HG03097 (cell line): ENCODE data around the gene CDK8.
"Not testable (repeated sequence)": the region's sequence is repeated elsewhere in the genome, so short reads cannot be mapped to it uniquely, and the experiment has no call there.

ENCODE experiments used
- ATAC-seq: cut with Tn5 transposase; IDR thresholded peaks from one replicate; pipeline ENCODE4 v1.9.1; 2021; ENCODE audit not compliant: unreplicated experiment, low FRiP score

The CDK8 gene

GRCh38 chr13:26252006-26252405 is 1.9 kb upstream of the CDK8 start:
- not testable (repeated sequence) for ATAC-seq

GRCh38 chr13:26253262-26253786 is 605 bp upstream of the CDK8 start:
- no peak for ATAC-seq

DNA sequence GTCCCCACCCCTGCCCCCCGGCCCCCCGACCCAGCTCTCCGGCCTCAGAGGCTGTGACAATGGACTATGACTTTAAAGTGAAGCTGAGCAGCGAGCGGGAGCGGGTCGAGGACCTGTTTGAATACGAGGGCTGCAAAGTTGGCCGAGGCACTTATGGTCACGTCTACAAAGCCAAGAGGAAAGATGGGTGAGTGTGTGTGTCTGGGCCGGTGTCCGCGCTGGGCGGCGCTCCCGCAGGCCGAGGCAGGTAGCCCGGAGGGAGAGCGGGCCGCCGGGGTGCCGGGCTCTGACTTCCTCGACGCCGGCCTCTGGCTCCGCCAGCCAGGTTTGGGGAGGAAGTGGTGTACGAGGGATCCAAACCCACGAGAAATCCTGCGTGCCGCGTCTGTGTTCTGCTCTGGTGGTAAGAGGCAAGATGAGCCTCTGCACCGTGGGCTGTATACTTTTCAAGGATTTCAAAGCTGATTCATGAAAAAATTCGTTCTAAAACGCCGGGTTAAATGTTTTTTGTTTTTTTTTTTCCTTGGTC is 718 bp downstream of the CDK8 start:
- peak; percentile 42 for ATAC-seq

DNA sequence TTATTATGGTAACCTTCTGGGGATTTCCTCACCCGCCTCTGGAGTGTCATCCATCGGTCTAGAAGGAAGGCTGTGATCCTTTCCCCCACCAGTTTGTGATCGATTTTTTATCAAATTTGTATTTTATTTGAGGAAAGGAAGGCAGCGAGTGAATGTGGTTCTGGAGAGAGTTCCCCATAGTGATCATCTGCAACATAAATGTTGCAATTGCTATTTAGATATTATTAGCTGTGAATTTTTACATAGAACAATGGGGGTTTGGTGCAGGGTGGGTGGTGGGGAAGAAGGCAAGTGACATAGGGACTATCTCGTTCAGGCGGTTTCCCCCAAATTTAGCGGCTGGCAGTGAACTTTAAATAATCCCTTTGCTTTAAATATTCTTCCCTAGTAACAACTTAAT is 1.2 kb downstream of the CDK8 start:
- ATAC-seq = no peak

- ATAC-seq = no peak
Observed at GRCh38 chr13:26255691-26256277, 1.9 kb downstream of the CDK8 start.

GRCh38 chr13:26257049-26257448 is 3.1 kb downstream of the CDK8 start:
- ATAC-seq = no peak

- no peak for ATAC-seq
Observed at GRCh38 chr13:26259634-26260033, 5.7 kb downstream of the CDK8 start.

DNA sequence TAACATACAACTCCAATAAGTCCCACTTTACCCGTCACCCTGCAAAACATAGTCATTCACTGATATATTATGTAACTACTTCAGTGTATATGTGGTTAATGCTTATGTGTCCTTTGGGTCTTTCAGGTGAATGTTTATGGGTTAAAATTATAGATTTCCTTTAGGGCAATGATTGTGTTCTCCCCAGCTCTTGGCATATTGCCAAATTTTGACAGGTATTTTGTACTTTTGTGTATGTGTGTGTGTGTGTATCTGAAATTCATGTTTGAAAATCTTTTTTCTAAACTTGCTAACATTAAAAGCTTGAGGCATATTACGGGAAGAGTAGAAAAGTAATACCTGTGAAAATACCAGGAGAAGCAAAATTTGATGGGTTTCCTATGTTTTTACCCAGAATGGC is 8.2 kb downstream of the CDK8 start:
- ATAC-seq = no peak

DNA sequence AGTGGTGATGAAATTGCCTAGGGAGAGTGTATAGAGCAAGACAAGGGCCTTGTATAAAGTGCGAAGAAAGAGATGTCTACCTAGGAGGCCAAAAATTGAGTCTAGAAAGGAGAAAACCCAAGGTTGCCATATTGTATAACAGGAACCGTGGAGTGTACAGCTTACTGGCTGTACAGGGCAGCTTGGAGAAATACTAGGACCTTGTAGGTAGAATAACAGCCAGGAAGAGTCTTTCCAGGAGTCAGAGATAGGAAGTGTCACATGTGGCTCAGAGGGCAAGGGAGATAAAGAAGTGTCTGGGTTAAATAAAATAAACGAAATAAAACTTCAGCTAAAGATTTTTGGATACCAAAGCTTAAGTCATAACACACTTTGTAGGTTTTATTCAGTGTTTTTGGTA is 12.4 kb downstream of the CDK8 start:
- ATAC-seq = no peak

- ATAC-seq = no peak
Observed at GRCh38 chr13:26270707-26271106, 16.8 kb downstream of the CDK8 start.

DNA sequence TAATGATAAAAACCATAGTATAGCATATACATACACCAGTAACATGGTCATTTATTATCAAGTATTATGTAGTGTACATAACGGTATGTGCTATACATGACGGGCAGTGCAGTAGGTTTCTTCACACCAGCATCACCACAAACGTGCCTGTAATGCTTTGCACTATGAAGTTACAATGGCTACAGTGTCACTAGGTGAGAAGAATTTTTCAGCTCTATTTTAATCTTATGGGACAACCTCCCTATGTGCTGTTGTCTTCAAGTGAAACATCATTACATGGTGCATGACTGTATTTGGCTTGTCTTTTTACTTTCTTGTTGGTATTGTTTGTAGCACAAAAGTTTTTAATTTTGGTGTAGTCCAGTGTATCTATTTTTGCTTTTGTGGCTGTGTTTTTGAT is 18.7 kb downstream of the CDK8 start:
- no peak for ATAC-seq

DNA sequence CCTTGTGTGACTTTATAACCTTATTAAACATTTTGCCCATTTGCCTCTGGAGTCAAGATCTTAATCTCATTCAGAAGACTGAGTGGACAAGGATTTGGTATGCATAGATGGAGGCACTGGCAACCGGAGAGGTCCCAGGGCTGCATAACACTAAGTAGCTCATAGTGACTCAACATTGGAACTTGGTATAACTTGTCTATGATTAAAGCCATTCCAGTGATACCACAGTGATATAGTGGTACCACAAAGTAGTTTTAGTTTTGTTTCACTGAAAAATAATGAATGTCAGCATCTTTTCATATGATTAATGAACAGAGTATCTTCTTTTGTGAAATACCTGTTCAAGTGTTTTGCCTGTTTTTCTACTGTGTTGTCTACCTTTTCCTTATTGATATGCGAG is 26.4 kb downstream of the CDK8 start:
- ATAC-seq = no peak

- ATAC-seq = no peak
Observed at GRCh38 chr13:26280822-26281221, 26.9 kb downstream of the CDK8 start.

DNA sequence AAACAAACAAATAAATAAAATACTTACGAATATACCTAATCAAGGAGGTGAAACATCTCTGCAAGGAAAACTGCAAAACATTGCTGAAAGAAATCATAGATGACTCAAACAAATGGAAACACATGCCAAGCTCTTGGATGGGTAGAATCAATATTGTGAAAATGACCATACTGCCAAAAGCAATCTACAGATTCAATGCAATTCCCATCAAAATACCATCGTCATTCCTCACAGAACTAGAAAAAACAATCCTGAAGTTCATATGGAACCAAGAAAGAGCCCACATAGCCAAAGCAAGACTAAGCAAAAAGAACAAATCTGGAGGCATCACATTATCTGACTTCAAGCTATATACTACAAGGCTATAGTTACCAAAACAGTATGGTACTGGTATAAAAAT is 32.0 kb downstream of the CDK8 start:
- ATAC-seq = not testable (repeated sequence)

DNA sequence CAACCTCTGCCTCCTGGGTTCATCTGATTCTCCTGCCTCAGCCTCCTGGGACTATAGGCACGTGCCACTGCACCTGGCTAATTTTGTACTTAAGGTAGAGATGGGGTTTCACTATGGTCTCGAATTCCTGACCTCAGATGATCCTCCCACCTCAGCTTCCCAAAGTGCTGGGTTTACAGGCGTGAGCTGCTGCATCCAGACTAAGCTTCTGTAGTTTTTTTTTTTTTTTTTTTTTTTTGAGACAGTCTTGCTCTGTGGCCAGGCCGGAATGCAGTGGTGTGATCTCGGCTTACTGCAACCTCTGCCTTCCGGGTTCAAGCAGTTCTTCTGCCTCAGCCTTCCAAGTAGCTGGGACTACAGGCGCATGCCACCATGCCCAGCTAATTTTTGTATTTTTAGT is 34.9 kb downstream of the CDK8 start:
- not testable (repeated sequence) for ATAC-seq

- no peak for ATAC-seq
Observed at GRCh38 chr13:26295812-26296211, 41.9 kb downstream of the CDK8 start.

GRCh38 chr13:26299168-26299750 is 45.3 kb downstream of the CDK8 start:
- no peak for ATAC-seq

DNA sequence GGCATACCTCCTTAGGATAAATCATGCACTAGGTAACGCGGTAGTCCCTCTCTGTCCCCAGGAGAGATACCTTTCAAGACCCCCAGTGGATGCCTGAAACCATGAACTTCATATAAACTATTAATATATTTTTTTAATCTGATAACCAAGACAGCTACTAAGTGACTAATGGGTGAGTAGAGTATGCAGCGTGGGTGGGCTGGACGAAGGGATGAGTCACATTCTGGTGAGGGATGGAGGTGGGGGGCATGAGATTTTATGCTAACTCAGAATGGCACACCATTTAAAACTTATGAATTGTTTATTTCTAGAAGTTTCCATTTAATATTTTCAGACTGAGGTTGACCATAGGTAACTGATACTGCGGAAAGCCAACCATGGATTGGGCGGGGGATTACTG is 46.2 kb downstream of the CDK8 start:
- no peak for ATAC-seq

DNA sequence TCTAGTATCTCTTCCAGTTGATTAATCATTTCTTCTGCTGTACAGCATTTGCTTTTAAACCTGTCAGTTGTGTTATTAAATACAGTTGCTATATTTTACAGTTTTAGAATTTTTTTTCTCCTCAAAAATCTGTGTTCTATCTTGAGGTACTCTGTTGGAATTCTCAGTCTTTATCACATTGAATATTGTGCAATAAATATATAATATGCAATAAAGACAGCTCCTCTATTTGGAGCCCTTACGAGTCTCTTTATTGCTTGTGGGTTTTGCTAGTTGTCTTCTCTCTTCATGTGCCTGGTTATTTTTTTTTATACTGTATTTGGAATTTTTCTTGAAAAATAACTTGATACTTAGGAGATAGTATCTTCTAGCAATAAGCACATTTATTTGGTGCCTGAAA is 51.7 kb downstream of the CDK8 start:
- ATAC-seq = no peak

- no peak for ATAC-seq
Observed at GRCh38 chr13:26307701-26308100, 53.8 kb downstream of the CDK8 start.

DNA sequence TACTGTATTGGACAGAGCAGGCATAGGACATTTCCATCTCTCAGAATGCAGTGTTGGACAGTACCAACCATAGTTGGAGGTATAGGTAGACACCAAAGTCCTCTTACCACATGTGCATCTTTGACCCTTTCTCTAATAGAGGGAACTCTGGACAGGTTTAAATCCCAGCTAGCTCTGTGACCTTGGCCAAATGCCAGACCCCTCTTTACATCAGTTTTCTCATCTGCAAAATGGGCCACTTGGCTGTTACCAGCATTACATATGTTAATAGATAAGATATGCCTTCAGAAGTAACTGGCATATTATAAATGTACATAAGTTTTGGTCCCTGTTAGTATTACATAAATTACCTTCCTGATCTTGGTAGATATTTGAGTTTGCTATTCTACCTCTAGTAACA is 54.3 kb downstream of the CDK8 start:
- no peak for ATAC-seq

DNA sequence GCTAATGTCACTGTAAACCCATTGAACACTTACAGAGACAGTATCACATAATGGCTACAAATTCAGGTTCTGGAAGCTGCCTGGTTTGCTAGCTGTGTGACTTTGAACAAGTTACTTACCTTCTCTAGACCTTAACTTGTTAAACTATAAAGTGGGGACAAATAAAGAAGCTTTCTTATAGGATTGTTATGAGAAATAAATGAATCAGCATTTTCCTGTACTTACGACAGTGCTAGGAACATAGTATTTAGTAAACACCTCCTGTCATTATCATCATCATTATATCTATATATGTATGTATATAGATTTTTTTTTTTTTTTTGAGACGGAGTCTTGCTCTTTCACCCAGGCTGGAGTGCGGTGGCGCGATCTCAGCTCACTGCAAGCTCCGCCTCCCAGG is 54.9 kb downstream of the CDK8 start:
- no peak for ATAC-seq
